Nephron progenitor cell (in vitro differentiated cells): ENCODE results near the gene KRTAP5-2.

Experiments used
- DNase-seq: peaks from one replicate; pipeline ENCODE4 v3.0.0; 2021
- H3K27ac Mint-ChIP-seq: 2 replicates; pipeline ENCODE4 v1.8.0; 2021; ENCODE audit warnings: mild to moderate bottlenecking, moderate library complexity, mixed read lengths
- H3K27me3 Mint-ChIP-seq: 2 replicates; pipeline ENCODE4 v1.8.0; 2021; ENCODE audit warnings: mild to moderate bottlenecking, low read depth, mixed read lengths; ENCODE audit not compliant: poor library complexity
- H3K36me3 Mint-ChIP-seq: 2 replicates; pipeline ENCODE4 v1.8.0; 2021; ENCODE audit warnings: low read depth, mixed read lengths
- H3K4me1 Mint-ChIP-seq: 2 replicates; pipeline ENCODE4 v1.8.0; 2021; ENCODE audit warnings: mixed read lengths
- H3K4me3 Mint-ChIP-seq: 2 replicates; pipeline ENCODE4 v1.8.0; 2021; ENCODE audit warnings: mild to moderate bottlenecking, moderate library complexity, mixed read lengths
- H3K9me3 Mint-ChIP-seq: 2 replicates; pipeline ENCODE4 v1.8.0; 2021; ENCODE audit warnings: mild to moderate bottlenecking, moderate library complexity, mixed read lengths
- TF ChIP-seq, protein P1 (sequence below): fragments of 200-600 bp; sonication (generic); IDR thresholded peaks from 2 replicates; pipeline ENCODE4 v1.5.0; 2021; ENCODE audit warnings: antibody characterized with exemption

Gene KRTAP5-2

DNA sequence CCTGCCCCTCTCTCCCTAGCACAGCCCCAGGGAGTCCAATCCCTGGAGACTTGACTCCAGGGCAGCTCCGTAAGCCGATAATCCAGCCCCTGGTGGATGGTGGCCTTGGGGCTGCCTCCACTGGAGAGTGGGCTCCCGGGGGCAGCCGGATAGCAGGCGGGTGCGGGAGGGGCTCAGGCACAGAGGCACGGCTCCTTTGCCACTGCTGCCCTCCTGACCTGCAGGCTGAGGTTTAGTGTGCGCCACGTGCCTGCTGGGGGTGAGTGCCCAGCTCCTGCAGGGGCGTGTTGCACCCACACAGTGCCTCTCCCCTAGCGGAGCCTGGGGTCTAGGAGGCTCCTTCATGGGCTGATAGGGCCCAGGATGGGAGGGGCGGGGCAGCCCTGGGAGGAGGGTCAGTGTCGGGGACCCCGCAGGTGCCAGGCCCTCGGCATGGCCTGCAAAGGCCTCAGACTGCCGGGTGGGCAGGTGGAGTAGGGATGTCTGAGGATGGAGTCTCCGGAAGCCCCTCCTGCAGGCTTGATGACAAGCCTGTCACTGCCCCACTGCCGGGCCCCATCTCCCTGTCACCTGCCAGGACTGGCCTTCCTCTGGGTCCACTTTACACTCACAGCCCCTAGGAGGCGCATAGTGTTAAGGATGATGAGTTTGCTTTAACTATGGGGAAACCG lies 31.6 kb downstream of the KRTAP5-2 start:
- no peak overlapping the region for H3K4me3 Mint-ChIP-seq
- H3K36me3 Mint-ChIP-seq: no peaks in the 10 kb centered on the region
- no peak for DNase-seq
- H3K27me3 Mint-ChIP-seq: peaks cover 35% of the 10 kb centered on the region
- no peaks in the 10 kb centered on the region for H3K9me3 Mint-ChIP-seq
- TF ChIP-seq, protein P1, sequence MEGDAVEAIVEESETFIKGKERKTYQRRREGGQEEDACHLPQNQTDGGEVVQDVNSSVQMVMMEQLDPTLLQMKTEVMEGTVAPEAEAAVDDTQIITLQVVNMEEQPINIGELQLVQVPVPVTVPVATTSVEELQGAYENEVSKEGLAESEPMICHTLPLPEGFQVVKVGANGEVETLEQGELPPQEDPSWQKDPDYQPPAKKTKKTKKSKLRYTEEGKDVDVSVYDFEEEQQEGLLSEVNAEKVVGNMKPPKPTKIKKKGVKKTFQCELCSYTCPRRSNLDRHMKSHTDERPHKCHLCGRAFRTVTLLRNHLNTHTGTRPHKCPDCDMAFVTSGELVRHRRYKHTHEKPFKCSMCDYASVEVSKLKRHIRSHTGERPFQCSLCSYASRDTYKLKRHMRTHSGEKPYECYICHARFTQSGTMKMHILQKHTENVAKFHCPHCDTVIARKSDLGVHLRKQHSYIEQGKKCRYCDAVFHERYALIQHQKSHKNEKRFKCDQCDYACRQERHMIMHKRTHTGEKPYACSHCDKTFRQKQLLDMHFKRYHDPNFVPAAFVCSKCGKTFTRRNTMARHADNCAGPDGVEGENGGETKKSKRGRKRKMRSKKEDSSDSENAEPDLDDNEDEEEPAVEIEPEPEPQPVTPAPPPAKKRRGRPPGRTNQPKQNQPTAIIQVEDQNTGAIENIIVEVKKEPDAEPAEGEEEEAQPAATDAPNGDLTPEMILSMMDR: no peak
- H3K4me1 Mint-ChIP-seq: no peaks in the 10 kb centered on the region
- no peak overlapping the region for H3K27ac Mint-ChIP-seq

DNA sequence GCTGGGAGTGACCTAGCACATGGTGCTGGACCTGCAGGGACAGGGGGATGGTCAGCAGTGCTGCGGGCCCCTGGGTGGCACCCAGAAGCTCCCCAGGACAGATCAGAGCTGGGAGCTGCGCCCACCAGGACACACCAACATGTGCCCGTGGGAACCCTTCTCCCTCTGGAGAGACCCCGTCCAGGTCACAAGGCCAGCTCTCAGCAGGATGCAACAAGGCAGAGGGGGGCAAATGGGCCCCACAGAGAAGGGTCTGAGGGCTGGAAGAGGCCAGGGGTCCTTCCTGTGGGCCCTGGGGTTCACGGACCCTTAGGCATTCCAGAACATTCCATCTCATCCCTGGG lies 32.2 kb downstream of the KRTAP5-2 start:
- Mint-ChIP-seq H3K4me3 (no peak overlapping the region), H3K36me3 (no peaks in the 10 kb centered on the region), H3K27ac (no peak overlapping the region), H3K9me3 (no peaks in the 10 kb centered on the region), H3K4me1 (no peaks in the 10 kb centered on the region), H3K27me3 (peaks cover 38% of the 10 kb centered on the region)
- TF ChIP-seq, protein P1: no peak
- DNase-seq: no peak

DNA sequence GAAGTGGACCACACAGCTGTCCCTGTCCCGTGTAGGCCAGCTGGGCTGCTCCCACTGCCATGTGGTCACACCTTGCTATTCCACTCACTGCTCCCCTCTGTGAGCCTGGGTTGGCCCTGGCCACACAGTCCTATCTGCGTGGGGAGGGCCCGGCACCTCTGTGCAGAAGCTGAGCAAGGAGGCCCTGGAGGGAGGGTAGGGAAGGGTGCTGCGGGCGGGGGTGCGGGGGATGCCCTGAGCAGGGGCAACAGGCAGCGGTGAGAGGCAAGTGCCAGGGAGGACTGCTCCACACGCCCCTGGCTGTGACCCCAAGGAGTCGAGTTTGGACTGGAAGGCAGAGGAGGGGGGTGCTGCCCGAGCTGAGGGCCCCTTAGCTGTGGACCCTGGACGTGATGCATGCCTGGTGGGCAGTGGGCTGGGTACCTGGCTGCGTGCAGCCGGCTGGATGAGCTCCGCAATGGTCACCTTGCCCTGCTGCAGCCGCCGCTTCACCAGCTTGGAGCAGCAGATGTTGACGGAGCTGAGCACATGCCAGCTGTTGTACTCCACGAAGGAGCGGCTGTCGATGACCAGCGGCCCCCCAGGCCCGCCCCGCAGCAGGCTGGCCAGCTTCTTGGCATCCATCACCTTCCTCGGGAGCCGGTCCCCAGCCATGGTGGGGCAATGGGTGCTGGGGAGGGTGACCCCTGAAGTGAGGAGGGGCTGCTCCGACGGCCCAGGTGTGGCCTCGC lies 32.8 kb downstream of the KRTAP5-2 start:
- TF ChIP-seq, protein P1: no peak
- H3K4me3 Mint-ChIP-seq: no peak overlapping the region
- no peaks in the 10 kb centered on the region for H3K4me1 Mint-ChIP-seq
- DNase-seq: no peak
- no peaks in the 10 kb centered on the region for H3K36me3 Mint-ChIP-seq
- H3K9me3 Mint-ChIP-seq: no peaks in the 10 kb centered on the region
- H3K27me3 Mint-ChIP-seq: peaks cover 38% of the 10 kb centered on the region
- no peak overlapping the region for H3K27ac Mint-ChIP-seq

DNA sequence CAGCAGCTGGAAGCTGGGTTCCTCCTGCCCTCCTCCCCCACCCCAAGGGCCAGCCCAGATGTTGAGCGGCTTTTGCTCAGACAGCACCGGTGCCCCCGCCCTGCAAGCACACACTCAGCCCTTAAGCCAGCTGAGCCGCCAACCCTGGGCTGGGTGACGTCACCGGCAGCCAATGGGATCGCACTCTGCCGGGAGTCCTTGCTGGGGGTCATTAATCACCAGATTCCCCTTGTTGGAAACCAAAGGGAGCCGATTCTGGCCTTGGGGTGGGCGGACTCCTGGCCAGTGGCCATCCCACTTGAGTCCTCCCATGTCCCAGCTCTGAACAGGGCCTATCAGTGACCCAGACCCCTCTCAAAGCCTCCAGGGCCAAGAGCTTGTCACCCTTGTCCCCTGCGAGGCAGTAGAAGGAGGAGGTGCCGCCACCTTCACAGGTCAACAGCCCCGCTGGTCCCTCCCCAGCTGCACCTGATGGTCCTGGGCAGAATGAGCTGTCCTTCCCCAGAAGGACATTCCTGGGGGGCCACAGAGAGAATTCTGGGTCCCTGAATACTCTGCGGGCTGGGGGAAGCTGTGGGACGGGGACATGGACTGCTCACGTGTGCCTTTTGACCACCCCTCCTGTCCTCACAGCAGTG lies 33.4 kb downstream of the KRTAP5-2 start:
- no peaks in the 10 kb centered on the region for H3K4me1 Mint-ChIP-seq
- TF ChIP-seq, protein P1: no peak
- no peak overlapping the region for H3K27ac Mint-ChIP-seq
- DNase-seq: peak; percentile 87
- peaks cover 38% of the 10 kb centered on the region for H3K27me3 Mint-ChIP-seq
- no peak overlapping the region for H3K4me3 Mint-ChIP-seq
- H3K9me3 Mint-ChIP-seq: no peaks in the 10 kb centered on the region
- no peaks in the 10 kb centered on the region for H3K36me3 Mint-ChIP-seq

DNA sequence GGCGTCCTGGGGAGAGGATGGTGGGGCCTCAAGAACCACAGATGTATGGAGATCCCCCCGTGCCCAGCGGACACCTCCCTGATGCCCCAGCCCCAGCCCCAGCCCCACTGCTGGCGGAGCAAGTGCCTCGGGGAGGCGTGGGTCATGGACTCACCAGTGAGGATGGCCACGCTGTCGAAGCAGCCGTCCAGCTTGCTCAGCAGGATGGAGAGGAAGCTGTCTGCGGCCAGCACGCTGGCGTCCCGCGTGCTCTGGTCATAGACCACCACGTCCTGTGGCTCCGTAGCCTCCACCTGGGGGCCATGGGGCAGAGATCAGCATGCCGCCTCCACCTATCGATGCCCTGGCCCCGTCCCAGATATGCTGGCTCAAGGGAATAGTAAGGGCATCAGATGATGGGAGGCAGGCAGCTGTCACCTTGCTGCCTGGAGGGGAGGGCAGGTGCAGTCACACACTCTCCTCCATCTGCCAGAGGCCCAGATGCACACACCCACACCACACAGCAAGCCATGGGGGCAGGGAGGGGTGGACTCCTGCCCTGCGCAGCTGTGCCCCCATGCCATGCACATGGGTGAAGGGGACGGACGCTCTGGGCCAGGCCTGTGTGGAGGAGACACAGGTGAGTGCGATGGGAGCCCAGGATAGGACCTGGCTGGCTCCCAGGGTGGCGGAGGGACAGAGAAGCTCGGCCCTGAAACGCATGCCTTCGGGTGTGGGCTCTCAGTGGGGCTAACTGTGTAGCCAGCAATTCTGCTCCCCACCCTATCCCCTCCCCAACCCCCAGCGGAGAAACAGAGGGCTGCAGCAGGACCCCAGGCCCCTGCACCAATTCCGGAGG lies 34.2 kb downstream of the KRTAP5-2 start:
- H3K4me1 Mint-ChIP-seq: no peaks in the 10 kb centered on the region
- H3K36me3 Mint-ChIP-seq: no peaks in the 10 kb centered on the region
- no peak overlapping the region for H3K4me3 Mint-ChIP-seq
- DNase-seq: no peak
- no peaks in the 10 kb centered on the region for H3K9me3 Mint-ChIP-seq
- no peak overlapping the region for H3K27ac Mint-ChIP-seq
- TF ChIP-seq, protein P1: no peak
- H3K27me3 Mint-ChIP-seq: peaks cover 35% of the 10 kb centered on the region
